Psoas muscle (tissue), 8 donors: Measurements from ENCODE around the gene SRRT. TPM values are rescaled to one million over a fixed set of nuclear protein-coding genes. Genes with fewer than 3 reads are reported as not detected.
A peak's percentile ranks its signal among the peaks of the same experiment; 100 is the strongest.

Experiments used
- ATAC-seq, 4 donors: fragments of 200-7000 bp; cut with Tn5 transposase; one replicate each; pipeline ENCODE4 v1.9.1; 2020; ENCODE audit warnings: moderate library complexity in 3 of 4, mild to moderate bottlenecking in 2 of 4
- DNase-seq, 2 donors: peaks; one replicate each; pipeline ENCODE4 v3.0.0-alpha.2; 2020
- H3K27ac ChIP-seq: fragments of 200-600 bp; one replicate; pipeline ENCODE4 v1.8.0; 2022
- H3K27me3 ChIP-seq, 3 donors: fragments of 200-600 bp in 1 of 3; one replicate each; pipeline versions ENCODE4 v1.6.1 to v1.8.0; 2013 to 2022; ENCODE audit warnings: low read length in 2 of 3, mild to moderate bottlenecking in 2 of 3, moderate library complexity in 1 of 3; ENCODE audit not compliant: insufficient read depth in 3 of 3
- H3K36me3 ChIP-seq, 2 donors: fragments of 200-600 bp in 1 of 2; one replicate each; pipeline versions ENCODE4 v1.6.1 to v1.8.0; 2013 to 2022; ENCODE audit warnings: low read depth in 1 of 2, mild to moderate bottlenecking in 1 of 2, moderate library complexity in 1 of 2; ENCODE audit not compliant: insufficient read depth in 1 of 2
- H3K4me1 ChIP-seq: fragments of 200-600 bp; one replicate; pipeline ENCODE4 v1.8.0; 2022
- H3K4me3 ChIP-seq: fragments of 200-600 bp; one replicate; pipeline ENCODE4 v1.8.0; 2022; ENCODE audit warnings: mild to moderate bottlenecking
- H3K9me3 ChIP-seq: fragments of 200-600 bp; one replicate; pipeline ENCODE4 v1.8.0; 2022
- WGBS, 3 donors: extraction: QIAGEN DNeasy Blood & Tissue Kit; methylation state at CpG; one replicate each; pipeline versions ENCODE4 v1.1.6 to v1.1.7; 2013; 5-methylcytosine and 5-hydroxymethylcytosine counted together
- intact Hi-C, 2 donors: fragments of 100-400 bp; cut with DNase I; formaldehyde crosslinking; loops; one replicate each; pipeline versions ENCODE4 v1.11.0 to v1.14.2; 2022
- polyA plus RNA-seq, 3 donors: library from polyadenylated mRNA; stranded (reverse); fragments of 200-250 nt; gene quantifications; one replicate each; pipeline ENCODE4 v1.2.3, GENCODE V29; 2013
- total RNA-seq, 4 donors: library from RNA; stranded (reverse); fragmentation: NEBNext Ultra II Directional in 2 of 4; extraction: Animal tissue kit (Norgen Biotek cat#: 25700) in 2 of 4; gene quantifications; one replicate each; pipeline versions ENCODE4 v1.2.1 to v1.2.4, GENCODE V29; 2021 to 2023
- TF ChIP-seq, protein P1 (sequence below): fragments of 200-600 bp; IDR thresholded peaks from one replicate; pipeline ENCODE4 v1.8.0; 2022; ENCODE audit warnings: antibody characterized with exemption
- donor health status: healthy with polysubstance abuse.
- donor health status: DM: no; HTN: no; CAD: no; lungs with moderate emphysema.
- donor health status: Bipolar disorder and iron deficiency.
- donor health status: healthy.
- donor health status: DM: yes; HTN: yes; CAD: no.
- donor health status: DM: no; HTN: no; CAD: no.
- donor health status: DM: no; HTN: no; CAD: no.
- donor health status: DM: yes; HTN: yes; CAD: no.

The SRRT gene
- total and polyA plus RNA-seq, 7 donors: 46.8 to 79.8 (median 51.2) TPM

- Histone ChIP-seq H3K9me3 (no peaks in the 10 kb centered on the region), H3K27me3 (no peaks in the 10 kb centered on the region), H3K4me1 (peaks cover 21% of the 10 kb centered on the region), H3K36me3 (peaks cover 16 to 74% of the 10 kb centered on the region in 2 donors), H3K27ac (no peak overlapping the region), H3K4me3 (no peak overlapping the region)
- ATAC-seq (no peak), DNase-seq (no peak)
- WGBS, 3 donors: 80 to 85% (median 83%) methylated on average over 27 of the region's 27 CpGs
- TF ChIP-seq, protein P1, sequence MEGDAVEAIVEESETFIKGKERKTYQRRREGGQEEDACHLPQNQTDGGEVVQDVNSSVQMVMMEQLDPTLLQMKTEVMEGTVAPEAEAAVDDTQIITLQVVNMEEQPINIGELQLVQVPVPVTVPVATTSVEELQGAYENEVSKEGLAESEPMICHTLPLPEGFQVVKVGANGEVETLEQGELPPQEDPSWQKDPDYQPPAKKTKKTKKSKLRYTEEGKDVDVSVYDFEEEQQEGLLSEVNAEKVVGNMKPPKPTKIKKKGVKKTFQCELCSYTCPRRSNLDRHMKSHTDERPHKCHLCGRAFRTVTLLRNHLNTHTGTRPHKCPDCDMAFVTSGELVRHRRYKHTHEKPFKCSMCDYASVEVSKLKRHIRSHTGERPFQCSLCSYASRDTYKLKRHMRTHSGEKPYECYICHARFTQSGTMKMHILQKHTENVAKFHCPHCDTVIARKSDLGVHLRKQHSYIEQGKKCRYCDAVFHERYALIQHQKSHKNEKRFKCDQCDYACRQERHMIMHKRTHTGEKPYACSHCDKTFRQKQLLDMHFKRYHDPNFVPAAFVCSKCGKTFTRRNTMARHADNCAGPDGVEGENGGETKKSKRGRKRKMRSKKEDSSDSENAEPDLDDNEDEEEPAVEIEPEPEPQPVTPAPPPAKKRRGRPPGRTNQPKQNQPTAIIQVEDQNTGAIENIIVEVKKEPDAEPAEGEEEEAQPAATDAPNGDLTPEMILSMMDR: no peak
- intact Hi-C loops: loop anchor here in 1 of 2 donors (10.0 kb wide), 1 partner anchor 358 kb away; the partner anchor contains the start of gene FIS1
Observed at GRCh38 chr7:100886142-100886935, 11.4 kb downstream of the SRRT start.

GRCh38 chr7:100886936-100887515 lies 12.1 kb downstream of the SRRT start:
- 73 to 78% (median 75%) methylated on average over 25 of the region's 25 CpGs for WGBS, 3 donors
- no peak for DNase-seq
- H3K9me3 ChIP-seq: no peaks in the 10 kb centered on the region

GRCh38 chr7:100887516-100888290 lies 12.8 kb downstream of the SRRT start:
- peak overlapping the region; percentile 89 for H3K27ac ChIP-seq
- peaks cover 21% of the 10 kb centered on the region for H3K4me1 ChIP-seq
- TF ChIP-seq, protein P1: no peak
- peaks cover 11 to 60% of the 10 kb centered on the region in 2 donors for H3K36me3 ChIP-seq
- H3K4me3 ChIP-seq: peak overlapping the region; percentile 77
- no peaks in the 10 kb centered on the region for H3K27me3 ChIP-seq
- DNase-seq (no peak), ATAC-seq (no peak)
- intact Hi-C loops: loop anchor here in 1 of 2 donors (10.0 kb wide), 1 partner anchor 357 kb away; the partner anchor contains the start of gene FIS1
- 54 to 61% (median 56%) methylated on average over 21 of the region's 21 CpGs for WGBS, 3 donors
- H3K9me3 ChIP-seq: no peaks in the 10 kb centered on the region

More at GRCh38 chr7:100886936-100887515, 12.1 kb downstream of the SRRT start:
- TF ChIP-seq, protein P1: no peak
- intact Hi-C loops: loop anchor here in 1 of 2 donors (10.0 kb wide), 1 partner anchor 358 kb away; the partner anchor contains the start of gene FIS1
- peak overlapping the region; percentile 89 for H3K27ac ChIP-seq
- peaks cover 11 to 67% of the 10 kb centered on the region in 2 donors for H3K36me3 ChIP-seq
- no peak for ATAC-seq
- H3K4me1 ChIP-seq: peaks cover 21% of the 10 kb centered on the region
- H3K27me3 ChIP-seq: no peaks in the 10 kb centered on the region
- no peak overlapping the region for H3K4me3 ChIP-seq

GRCh38 chr7:100888291-100888987 lies 13.5 kb downstream of the SRRT start:
- TF ChIP-seq, protein P1: no peak
- intact Hi-C loops: loop anchor here in 1 of 2 donors (10.0 kb wide), 1 partner anchor 356 kb away; the partner anchor contains the start of gene FIS1
- H3K27ac ChIP-seq: peak overlapping the region; percentile 89
- peak overlapping the region; percentile 77 for H3K4me3 ChIP-seq
- DNase-seq (no peak), ATAC-seq (no peak)
- peaks cover 11 to 53% of the 10 kb centered on the region in 2 donors for H3K36me3 ChIP-seq
- WGBS, 3 donors: 44 to 61% (median 51%) methylated on average over 16 to 18 of the region's 18 CpGs
- peaks cover 27% of the 10 kb centered on the region for H3K4me1 ChIP-seq
- H3K27me3 ChIP-seq: no peaks in the 10 kb centered on the region
- H3K9me3 ChIP-seq: no peaks in the 10 kb centered on the region
